B cell (primary cell): Measurements from ENCODE around the gene SOX6. TPM values are rescaled to one million over a fixed set of nuclear protein-coding genes. Genes with fewer than 3 reads are reported as not detected.

Experiments
- ATAC-seq: fragments of 200-7000 bp; cut with Tn5 transposase; one replicate; pipeline ENCODE4 v1.10.0; 2021; ENCODE audit warnings: low read depth, mild to moderate bottlenecking, moderate number of reproducible peaks, moderate library complexity
- CTCF ChIA-PET: fragments of 350-600 bp; sonication (Branson Sonifier 250); formaldehyde crosslinking; loops from one replicate; lab custom pipeline; 2021; ENCODE audit warnings: antibody characterized with exemption, inconsistent platforms; lab: Charles Lee
- POLR2A ChIA-PET: fragments of 350-600 bp; sonication (Branson Sonifier 250); formaldehyde crosslinking; loops from one replicate; lab custom pipeline; 2021; ENCODE audit warnings: antibody characterized with exemption; lab: Charles Lee
- DNase-seq: peaks from one replicate; pipeline ENCODE4 v3.0.0; 2013
- H2AFZ ChIP-seq: 2 replicates; pipeline ENCODE4 v1.6.1; 2012; ENCODE audit warnings: mild to moderate bottlenecking, low read depth, low read length; ENCODE audit not compliant: insufficient read depth, poor library complexity, severe bottlenecking
- H3K27ac ChIP-seq, 2 donors: 1 replicate in 1 of 2; 2 replicates in 1 of 2; pipeline ENCODE4 v1.5.1; 2012 to 2013; ENCODE audit warnings: low read length in 2 of 2, mild to moderate bottlenecking in 2 of 2, moderate library complexity in 1 of 2
- H3K27me3 ChIP-seq, 4 experiments: fragments of 200-600 bp in 1 of 4; sonication (generic) in 1 of 4; replicated peaks in 1 of 4; 1 replicate in 2 of 4; 2 replicates in 2 of 4; pipeline versions ENCODE4 v1.6.1 to v1.7.0; 2013 to 2016; ENCODE audit warnings: low read length in 3 of 4, mild to moderate bottlenecking in 2 of 4, mixed read lengths in 1 of 4, moderate library complexity in 1 of 4; ENCODE audit not compliant: insufficient read depth in 4 of 4, control insufficient read depth in 3 of 4; ENCODE audit errors: control extremely low read depth in 1 of 4
- H3K36me3 ChIP-seq, 2 experiments: replicated peaks in 1 of 2; 1 replicate in 1 of 2; 2 replicates in 1 of 2; pipeline versions ENCODE4 v1.6.1 to v1.7.1; 2013; ENCODE audit warnings: low read length in 1 of 2; ENCODE audit not compliant: insufficient read depth in 2 of 2, control insufficient read depth in 1 of 2; ENCODE audit errors: control extremely low read depth in 1 of 2, extremely low read depth in 1 of 2
- H3K4me1 ChIP-seq, 2 donors: fragments of 200-600 bp in 1 of 2; sonication (generic) in 1 of 2; 1 replicate in 1 of 2; 2 replicates in 1 of 2; pipeline versions ENCODE4 v1.5.1 to v1.6.1; 2013 to 2017; ENCODE audit warnings: low read length in 2 of 2; ENCODE audit not compliant: control insufficient read depth in 2 of 2, insufficient read depth in 2 of 2
- H3K4me2 ChIP-seq: replicated peaks from 2 replicates; pipeline ENCODE3; 2012; ENCODE audit warnings: mild to moderate bottlenecking, low read depth, low read length; ENCODE audit not compliant: poor library complexity, severe bottlenecking
- H3K4me3 ChIP-seq, 5 experiments: fragments of 200-600 bp in 1 of 5; sonication (generic) in 1 of 5; 1 replicate in 3 of 5; 2 replicates in 2 of 5; pipeline versions ENCODE4 v1.5.1 to v1.7.0; 2011 to 2016; ENCODE audit warnings: low read length in 4 of 5, mild to moderate bottlenecking in 4 of 5, low read depth in 2 of 5, control low read depth in 1 of 5, moderate library complexity in 1 of 5; ENCODE audit not compliant: insufficient read depth in 1 of 5; ENCODE audit errors: control extremely low read depth in 1 of 5, extremely low read depth in 1 of 5
- H3K79me2 ChIP-seq: fragments of 200-600 bp; sonication (generic); one replicate; pipeline ENCODE4 v1.6.0; 2016; ENCODE audit warnings: low read length; ENCODE audit not compliant: control insufficient read depth, insufficient read depth
- H3K9ac ChIP-seq: fragments of 200-600 bp; sonication (generic); 2 replicates; pipeline ENCODE4 v1.6.1; 2017; ENCODE audit warnings: mild to moderate bottlenecking, low read length, moderate library complexity
- H3K9me3 ChIP-seq, 3 donors: one replicate each; pipeline versions ENCODE4 v1.6.1 to v1.7.1; 2013; ENCODE audit warnings: low read length in 2 of 3; ENCODE audit not compliant: control insufficient read depth in 2 of 3, insufficient read depth in 1 of 3; ENCODE audit errors: control extremely low read depth in 1 of 3
- H4K20me1 ChIP-seq: 2 replicates; pipeline ENCODE4 v1.6.0; 2012; ENCODE audit warnings: mild to moderate bottlenecking, low read length; ENCODE audit not compliant: insufficient read depth, control insufficient read depth, poor library complexity, severe bottlenecking
- H3K27ac Mint-ChIP-seq: one replicate; pipeline ENCODE4 v1.8.0; 2021; ENCODE audit warnings: mixed read lengths
- H3K27me3 Mint-ChIP-seq: one replicate; pipeline ENCODE4 v1.8.0; 2021; ENCODE audit warnings: mixed read lengths
- H3K4me1 Mint-ChIP-seq: one replicate; pipeline ENCODE4 v1.8.0; 2021; ENCODE audit warnings: mixed read lengths
- H3K4me3 Mint-ChIP-seq: one replicate; pipeline ENCODE4 v1.8.0; 2021; ENCODE audit warnings: mixed read lengths
- H3K9me3 Mint-ChIP-seq: one replicate; pipeline ENCODE4 v1.8.0; 2022; ENCODE audit warnings: mixed read lengths; ENCODE audit not compliant: insufficient read depth
- EZH2 ChIP-seq: IDR thresholded peaks from 2 replicates; pipeline ENCODE4 v1.6.1; 2012; ENCODE audit warnings: borderline replicate concordance, low read depth, mild to moderate bottlenecking, moderate library complexity, low read length; ENCODE audit not compliant: insufficient read depth, poor library complexity, severe bottlenecking
- WGBS: methylation state at CpG from one replicate; pipeline ENCODE4 v1.1.5; 2013; ENCODE audit warnings: missing lambda C conversion rate; ENCODE audit not compliant: insufficient coverage; 5-methylcytosine and 5-hydroxymethylcytosine counted together
- intact Hi-C: fragments of 100-400 bp; cut with micrococcal nuclease; formaldehyde crosslinking; loops from one replicate; pipeline ENCODE4 v1.10.0; 2022
- polyA plus RNA-seq: library from polyadenylated mRNA; depleted of rRNA; stranded (reverse); fragments of >200 nt; gene quantifications from 2 replicates; pipeline ENCODE4 v1.2.3, GENCODE V29; 2012
- total RNA-seq, 2 donors: library from RNA; stranded (reverse); fragments of 120-200 nt in 1 of 2; gene quantifications; 1 replicate in 1 of 2; 2 replicates in 1 of 2; pipeline versions ENCODE4 v1.2.3 to v1.2.4, GENCODE V29; 2013 to 2022
- TF ChIP-seq, protein P1 (sequence below): fragments of 200-600 bp; IDR thresholded peaks from one replicate; pipeline ENCODE4 v1.8.0; 2022; ENCODE audit warnings: antibody characterized with exemption, mild to moderate bottlenecking

Gene SOX6
- total and polyA plus RNA-seq, 2 donors (not counting 1 experiment from before 2014, with no cell fraction given): not detected

DNA sequence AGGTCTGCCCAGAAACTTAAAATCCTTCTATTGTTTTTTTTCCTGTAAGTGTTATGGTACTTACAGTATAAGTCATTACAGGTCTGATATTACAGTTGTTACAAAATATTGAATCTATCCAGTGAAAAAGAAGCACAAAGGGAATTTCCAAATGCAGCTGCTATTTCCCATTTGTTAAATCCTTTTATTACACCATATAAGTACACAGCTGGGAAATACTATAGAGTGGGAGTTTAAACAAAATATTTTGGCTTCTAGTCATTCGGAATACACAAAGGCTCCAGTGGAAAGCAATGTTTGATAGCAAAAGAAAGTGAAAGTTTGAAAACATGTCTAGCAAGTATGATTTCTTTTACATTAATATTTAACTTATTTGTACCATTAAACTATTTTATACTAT lies 18.0 kb downstream of the SOX6 start:
- Mint-ChIP-seq H3K27ac (no peak overlapping the region), H3K9me3 (no peaks in the 10 kb centered on the region), H3K27me3 (no peaks in the 10 kb centered on the region), H3K4me1 (no peaks in the 10 kb centered on the region), H3K4me3 (no peak overlapping the region)
- no peaks in the 10 kb centered on the region for H3K79me2 ChIP-seq
- TF ChIP-seq, protein P1, sequence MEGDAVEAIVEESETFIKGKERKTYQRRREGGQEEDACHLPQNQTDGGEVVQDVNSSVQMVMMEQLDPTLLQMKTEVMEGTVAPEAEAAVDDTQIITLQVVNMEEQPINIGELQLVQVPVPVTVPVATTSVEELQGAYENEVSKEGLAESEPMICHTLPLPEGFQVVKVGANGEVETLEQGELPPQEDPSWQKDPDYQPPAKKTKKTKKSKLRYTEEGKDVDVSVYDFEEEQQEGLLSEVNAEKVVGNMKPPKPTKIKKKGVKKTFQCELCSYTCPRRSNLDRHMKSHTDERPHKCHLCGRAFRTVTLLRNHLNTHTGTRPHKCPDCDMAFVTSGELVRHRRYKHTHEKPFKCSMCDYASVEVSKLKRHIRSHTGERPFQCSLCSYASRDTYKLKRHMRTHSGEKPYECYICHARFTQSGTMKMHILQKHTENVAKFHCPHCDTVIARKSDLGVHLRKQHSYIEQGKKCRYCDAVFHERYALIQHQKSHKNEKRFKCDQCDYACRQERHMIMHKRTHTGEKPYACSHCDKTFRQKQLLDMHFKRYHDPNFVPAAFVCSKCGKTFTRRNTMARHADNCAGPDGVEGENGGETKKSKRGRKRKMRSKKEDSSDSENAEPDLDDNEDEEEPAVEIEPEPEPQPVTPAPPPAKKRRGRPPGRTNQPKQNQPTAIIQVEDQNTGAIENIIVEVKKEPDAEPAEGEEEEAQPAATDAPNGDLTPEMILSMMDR: no peak
- no peak for TF ChIP-seq EZH2
- H2AFZ ChIP-seq: no peak overlapping the region
- no peaks in the 10 kb centered on the region for H3K27me3 ChIP-seq
- H4K20me1 ChIP-seq: no peaks in the 10 kb centered on the region
- H3K9me3 ChIP-seq: no peaks in the 10 kb centered on the region
- H3K4me2 ChIP-seq: no peak overlapping the region
- H3K4me3 ChIP-seq: no peak overlapping the region
- ATAC-seq: no peak
- H3K4me1 ChIP-seq: no peaks in the 10 kb centered on the region
- no CpG with 5 or more reads among the region's 1 CpG for WGBS
- CTCF ChIA-PET: no interaction called here
- no peak overlapping the region for H3K27ac ChIP-seq
- POLR2A ChIA-PET: no interaction called here
- H3K9ac ChIP-seq: no peak overlapping the region
- no peaks in the 10 kb centered on the region for H3K36me3 ChIP-seq
- DNase-seq: no peak
- intact Hi-C loops: no loop called here

DNA sequence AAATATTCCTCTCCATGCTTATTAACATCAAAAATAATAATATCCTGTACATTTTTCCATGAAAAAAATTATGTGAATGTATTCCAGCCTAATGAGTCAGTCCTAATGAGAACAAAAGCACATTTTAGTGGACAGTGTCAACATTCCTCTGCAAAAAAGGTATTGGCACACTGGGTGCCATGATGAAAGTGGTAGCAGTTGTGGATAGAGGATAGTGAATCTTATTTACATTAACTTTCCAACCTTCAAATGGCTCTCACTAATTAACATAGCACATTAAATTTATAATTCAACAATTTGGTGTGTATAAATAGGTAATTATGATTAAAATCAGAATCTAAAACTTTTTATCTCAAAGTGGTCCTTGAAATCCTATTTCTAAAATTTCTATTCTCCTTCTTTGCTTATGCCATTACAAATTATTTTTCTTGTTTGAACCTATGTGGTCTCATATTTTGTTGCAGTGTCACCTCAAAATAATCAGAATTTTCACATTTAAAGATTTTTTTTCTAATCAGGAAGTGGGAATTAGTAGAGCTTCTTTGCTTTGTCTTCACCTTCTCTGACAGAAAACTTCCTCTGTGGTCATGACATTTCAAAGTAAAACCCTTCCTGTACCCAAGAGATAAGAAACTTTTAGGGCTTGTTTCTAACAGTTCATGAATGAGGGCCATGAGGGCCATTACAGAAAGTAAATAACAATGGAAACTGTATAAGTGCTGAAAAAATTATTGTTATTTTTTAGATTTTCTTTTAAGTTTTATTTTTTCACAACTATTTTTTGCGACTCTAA lies 18.7 kb downstream of the SOX6 start:
- no peaks in the 10 kb centered on the region for H3K27me3 Mint-ChIP-seq
- Histone ChIP-seq H3K27ac (no peak overlapping the region), H3K27me3 (no peaks in the 10 kb centered on the region), H4K20me1 (no peaks in the 10 kb centered on the region), H3K9ac (no peak overlapping the region), H3K9me3 (no peaks in the 10 kb centered on the region), H3K4me3 (no peak overlapping the region), H2AFZ (no peak overlapping the region), H3K4me2 (no peak overlapping the region), H3K36me3 (no peaks in the 10 kb centered on the region), H3K79me2 (no peaks in the 10 kb centered on the region), H3K4me1 (no peaks in the 10 kb centered on the region)
- H3K4me3 Mint-ChIP-seq: no peak overlapping the region
- WGBS: no CpG with 5 or more reads among the region's 1 CpG
- TF ChIP-seq, protein P1: no peak
- no peak for TF ChIP-seq EZH2
- H3K27ac Mint-ChIP-seq: no peak overlapping the region
- CTCF ChIA-PET: no interaction called here
- ATAC-seq (no peak), DNase-seq (no peak)
- H3K9me3 Mint-ChIP-seq: no peaks in the 10 kb centered on the region
- POLR2A ChIA-PET: no interaction called here
- no peaks in the 10 kb centered on the region for H3K4me1 Mint-ChIP-seq
- intact Hi-C loops: no loop called here
